GM12873 (cell line): ENCODE data around the gene B3GALT6.

Experiments used
- CTCF ChIP-seq: IDR thresholded peaks from 2 replicates; pipeline ENCODE4 v1.5.1; 2012; ENCODE audit warnings: low read depth, mild to moderate bottlenecking, moderate library complexity, low read length, control low read depth; ENCODE audit not compliant: insufficient read depth; ENCODE audit errors: missing control alignments

Gene B3GALT6

DNA sequence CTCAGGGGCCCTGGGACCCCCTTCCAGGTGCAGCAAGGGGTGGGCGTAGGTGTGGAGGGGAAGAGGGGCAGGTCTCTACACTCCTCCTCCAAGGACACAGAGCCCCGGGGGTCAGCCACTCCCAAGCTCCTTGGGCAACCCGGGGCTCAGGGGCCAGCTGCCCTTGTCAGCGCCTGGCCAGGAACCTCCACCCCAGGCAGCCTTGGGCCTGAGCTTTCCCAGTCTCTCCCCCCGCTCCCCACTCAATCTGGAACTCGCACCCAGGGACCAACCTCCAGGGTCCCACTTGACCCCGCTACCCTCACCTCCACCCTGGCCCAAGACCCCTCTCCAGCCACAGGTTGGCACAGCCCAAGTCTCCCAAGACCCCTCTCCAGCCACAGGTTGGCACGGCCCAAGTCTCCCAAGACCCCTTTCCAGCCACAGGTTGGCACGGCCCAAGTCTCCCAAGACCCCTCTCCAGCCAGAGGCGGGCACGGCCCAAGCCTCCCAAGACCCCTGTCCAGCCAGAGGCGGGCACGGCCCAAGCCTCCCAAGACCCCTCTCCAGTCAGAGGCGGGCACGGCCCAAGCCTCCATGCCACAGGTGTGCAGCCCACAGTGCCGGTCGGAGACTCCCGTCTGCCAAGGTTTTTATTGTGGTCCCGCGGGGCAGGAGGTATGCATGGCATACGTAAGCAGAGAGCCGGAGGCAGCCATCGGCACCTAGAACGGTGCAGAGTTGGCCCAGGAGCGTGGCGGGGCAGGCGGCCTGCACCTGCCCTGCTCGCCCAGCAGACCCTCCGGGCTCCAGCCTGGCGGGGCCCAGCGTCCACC, 21.1 kb upstream of the B3GALT6 start:
- TF ChIP-seq CTCF: no peak

GRCh38 chr1:1211541-1212441, 20.2 kb upstream of the B3GALT6 start:
- TF ChIP-seq CTCF: no peak

DNA sequence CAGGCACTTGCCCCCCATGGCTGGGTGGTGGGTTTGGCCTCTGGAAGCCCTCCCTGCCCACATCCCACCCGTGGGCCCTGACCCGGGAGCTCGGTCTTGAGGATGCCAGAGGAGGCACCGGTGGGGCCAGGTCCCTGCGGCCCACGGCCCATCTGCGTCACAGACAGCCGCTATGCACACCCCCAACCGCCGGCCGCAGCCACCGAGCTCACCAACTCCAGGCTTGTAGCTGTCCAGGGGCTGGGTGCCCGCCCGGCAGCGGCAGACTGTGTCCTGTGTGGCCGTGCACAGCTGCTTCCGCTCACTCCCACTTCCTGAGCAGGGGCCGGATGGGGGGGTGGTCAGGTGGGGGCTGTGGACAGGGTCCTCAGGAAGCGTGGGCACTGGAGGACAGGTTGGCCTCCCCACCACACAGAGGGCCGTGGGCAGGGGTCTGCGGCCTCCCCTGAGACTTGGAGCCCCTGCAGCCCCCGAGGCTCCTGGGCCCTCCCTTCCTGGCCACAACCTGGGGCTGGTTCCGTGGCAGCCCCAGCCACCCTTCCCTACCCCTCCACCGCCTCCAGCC, 19.2 kb upstream of the B3GALT6 start:
- TF ChIP-seq CTCF: no peak

DNA sequence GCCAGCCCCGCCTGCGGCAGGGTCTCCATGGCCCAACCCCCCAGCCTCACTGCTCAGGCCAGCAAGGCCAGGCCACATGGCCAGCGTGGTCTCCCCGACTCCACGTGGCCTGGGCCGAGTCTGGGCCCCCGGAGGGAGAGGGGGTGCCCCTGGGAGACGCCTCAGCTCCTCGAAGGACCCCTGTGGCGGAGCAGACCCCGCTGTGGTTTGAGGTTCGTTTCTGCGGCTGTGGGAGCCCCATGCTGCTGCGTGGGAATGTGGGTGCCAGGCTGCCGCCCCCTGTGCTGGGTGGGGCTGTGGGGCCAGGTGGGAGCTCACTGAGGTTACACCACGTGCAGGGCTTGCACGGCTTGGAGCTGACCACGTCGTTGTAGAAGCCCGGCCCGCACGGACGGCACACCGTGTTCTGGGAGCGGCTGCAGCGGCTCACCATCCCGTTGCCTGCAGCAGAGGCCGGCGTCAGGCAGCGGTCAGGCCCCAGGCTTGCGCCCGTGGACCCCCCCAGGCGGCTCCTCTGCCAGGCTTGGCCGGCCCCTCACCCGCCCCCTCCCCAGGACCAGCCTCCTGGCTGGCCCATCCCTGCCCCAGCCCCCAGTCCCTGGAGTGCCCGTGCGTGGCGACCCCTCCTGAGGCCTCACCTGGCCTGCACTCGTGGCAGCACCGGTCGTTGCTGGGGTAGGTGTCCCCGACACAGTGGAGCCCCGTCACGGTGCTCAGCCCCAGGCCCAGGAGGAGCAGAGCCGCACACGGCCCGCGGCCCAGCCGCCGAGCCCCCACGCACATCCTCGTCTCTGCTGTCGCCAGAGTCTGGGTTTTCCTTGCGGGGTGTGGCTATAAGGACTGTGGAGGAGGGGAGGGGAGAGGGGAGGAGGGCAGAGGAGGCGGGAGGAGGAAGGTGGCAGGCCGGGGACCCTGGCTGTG, 18.4 kb upstream of the B3GALT6 start, which contains the start of gene TNFRSF4:
TSS of gene TNFRSF4 (minus strand) at position 809 of the 921 bp plus-strand sequence. CDS start at position 783, 26 bp downstream.
- TF ChIP-seq CTCF: no peak

DNA sequence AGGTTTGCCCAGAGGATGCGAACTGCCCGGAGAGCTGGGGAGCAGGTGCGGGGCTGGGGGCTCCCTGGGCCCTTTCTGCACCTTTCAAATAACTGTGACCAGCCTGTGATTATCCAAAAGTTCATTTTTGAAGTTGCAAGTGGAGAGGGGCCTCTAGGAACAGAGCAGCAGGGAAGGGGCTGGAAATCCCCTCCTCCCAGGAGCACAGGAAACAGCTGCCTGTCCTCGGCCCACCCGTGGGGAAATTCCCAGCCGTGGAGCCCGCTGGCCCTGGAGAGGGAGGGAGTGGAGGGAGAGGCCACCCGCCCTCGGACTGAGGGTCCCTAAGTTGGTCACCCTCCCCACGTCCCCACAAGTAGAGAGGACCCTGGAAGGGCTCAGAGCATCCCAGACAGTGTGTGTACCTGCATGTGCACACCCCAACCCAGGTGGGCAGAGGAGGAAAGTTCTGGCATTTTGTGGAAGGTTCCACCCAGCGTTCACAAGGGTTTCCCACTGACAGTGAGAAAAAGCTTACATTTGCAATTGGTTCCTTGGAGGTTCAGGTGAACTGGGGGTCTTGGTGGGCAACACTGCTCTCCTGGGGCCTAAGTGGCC, 16.9 kb upstream of the B3GALT6 start:
- TF ChIP-seq CTCF: no peak

GRCh38 chr1:1215881-1216605, 16.0 kb upstream of the B3GALT6 start:
- TF ChIP-seq CTCF: no peak
